GM18867 (cell line): Measurements from ENCODE around the gene UAP1L1.

ENCODE experiments used
- ATAC-seq: cut with Tn5 transposase; IDR thresholded peaks from one replicate; pipeline ENCODE4 v1.9.1; 2021; ENCODE audit warnings: mild to moderate bottlenecking, moderate library complexity; ENCODE audit not compliant: unreplicated experiment

UAP1L1 gene

DNA sequence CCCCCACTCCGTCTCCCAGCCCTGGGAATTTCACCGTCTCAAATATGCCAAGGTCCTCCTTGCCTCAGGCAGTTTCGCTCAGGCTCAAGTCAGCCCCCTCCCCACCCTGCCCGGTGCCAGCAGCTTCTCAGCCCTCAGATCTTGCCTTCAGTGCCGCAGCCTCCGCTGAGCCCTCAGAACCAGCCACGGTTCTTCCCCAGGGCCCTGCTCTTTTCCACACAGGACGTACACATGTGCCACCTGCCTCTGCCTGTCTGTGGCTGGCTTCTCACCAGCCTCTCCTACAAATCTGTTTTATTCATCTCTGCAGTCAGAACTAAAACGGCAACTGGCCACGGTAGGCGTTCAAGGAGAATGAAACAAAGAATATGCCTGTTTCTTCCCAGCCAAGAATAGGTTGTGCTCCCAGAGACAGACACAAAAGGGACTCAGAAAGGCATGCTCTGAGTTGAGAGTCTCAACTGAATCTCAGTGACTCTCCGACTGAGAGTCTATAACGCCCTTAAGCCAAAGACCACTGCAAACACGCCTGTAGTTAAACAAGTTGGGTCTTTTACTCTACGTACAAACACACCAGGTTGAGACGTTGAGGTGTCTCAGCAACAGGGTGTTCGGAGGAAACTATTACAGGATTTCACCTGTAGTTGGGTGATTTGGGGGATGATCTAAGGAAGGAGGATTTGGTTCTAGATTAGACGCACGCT is 51.0 kb downstream of the UAP1L1 start:
- ATAC-seq = peak; percentile 1

DNA sequence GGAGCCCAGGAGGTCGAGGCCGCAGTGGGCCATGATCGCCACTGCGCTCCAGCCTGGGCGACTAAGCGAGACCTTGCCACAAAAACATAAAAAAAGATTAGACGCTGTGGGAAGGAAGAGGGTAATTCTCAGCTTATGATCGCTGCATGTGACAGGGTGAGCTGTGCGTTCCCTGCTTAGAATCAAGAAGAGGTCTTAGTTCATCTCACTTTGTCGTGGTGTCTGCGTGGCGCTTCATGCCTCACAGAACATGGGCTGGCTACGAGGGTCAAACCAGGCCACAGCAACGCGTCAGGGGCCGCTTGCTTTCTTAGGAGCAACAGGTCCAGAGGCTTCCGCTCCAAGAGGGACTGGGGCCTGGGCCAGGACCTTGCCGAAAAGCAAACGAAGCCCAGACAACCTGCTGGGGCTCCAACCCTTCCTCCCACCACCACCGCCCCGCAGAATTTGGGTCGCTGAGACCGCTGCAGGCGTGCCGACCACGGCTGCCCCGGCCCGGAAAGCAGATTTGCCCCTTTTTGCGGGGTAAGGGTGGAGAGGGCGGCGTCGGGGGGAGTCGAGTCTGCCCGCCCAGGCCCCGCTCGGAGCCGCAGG is 51.6 kb downstream of the UAP1L1 start:
- peak; percentile 21 for ATAC-seq

DNA sequence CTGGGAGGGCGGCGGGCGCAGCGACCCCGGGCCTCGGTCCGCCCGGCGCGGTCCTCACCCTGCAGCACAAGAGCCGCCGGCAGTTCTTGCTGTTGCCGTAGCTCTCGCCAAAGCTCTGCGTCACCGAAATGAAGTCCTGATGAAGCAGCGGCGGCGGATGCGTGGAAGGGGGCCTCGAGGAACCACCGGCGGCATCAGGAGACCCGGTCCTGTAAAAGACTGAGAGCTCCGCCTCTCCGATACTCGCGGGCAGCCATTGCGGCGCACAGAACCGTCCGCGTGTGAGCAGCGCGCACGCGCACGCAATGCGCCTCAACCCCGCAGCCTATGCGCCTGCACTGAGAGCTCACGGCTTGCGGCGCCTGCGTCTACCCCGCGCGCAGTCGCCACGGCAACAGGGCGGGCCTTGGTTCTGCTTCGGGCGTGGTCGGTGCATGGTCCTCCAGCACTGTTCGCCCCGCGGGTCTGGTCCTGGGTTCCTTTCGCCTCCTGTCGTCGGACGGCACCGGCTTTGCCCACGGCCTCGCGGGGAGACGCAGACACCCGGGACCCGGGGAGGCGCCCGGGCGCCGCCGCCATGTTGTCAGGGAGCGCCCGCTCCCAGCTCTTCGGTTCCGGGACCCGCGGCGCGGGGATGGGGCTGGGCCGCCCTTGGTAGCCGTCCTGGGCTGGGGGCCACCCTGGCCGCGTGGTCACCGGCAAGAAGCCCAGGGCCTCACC is 52.3 kb downstream of the UAP1L1 start:
- peak; percentile 80 for ATAC-seq

DNA sequence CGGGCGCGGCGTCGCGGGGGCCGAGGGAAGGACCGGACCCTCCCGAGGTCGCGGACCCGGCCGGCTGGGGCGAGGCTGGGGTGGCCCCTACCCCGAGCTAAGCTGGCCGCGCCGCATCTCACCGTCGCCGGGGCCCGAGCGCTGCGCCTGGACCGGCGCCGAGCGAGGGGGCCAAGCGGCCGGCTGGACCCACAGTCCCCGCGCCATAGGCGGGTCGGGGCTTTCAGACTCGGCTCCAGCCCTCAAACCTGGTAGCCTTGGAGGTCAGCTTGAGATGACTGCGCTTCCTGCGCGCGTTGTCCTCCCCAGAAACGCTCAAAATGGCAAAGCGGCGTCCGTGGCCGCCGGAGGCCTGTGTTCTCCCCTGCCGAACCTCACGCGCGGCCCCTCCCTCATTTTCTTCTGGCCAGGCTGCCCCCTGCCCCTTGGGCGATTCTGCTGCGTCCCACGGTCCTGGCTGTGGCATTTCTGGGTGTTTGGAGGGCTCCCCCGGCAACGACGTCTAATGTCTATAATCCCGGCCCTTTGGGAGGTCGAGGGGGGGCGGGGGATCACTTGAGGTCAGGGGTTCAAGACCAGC is 52.9 kb downstream of the UAP1L1 start:
- peak; percentile 17 for ATAC-seq
